ENCODE results near the gene MTMR3.

DNA sequence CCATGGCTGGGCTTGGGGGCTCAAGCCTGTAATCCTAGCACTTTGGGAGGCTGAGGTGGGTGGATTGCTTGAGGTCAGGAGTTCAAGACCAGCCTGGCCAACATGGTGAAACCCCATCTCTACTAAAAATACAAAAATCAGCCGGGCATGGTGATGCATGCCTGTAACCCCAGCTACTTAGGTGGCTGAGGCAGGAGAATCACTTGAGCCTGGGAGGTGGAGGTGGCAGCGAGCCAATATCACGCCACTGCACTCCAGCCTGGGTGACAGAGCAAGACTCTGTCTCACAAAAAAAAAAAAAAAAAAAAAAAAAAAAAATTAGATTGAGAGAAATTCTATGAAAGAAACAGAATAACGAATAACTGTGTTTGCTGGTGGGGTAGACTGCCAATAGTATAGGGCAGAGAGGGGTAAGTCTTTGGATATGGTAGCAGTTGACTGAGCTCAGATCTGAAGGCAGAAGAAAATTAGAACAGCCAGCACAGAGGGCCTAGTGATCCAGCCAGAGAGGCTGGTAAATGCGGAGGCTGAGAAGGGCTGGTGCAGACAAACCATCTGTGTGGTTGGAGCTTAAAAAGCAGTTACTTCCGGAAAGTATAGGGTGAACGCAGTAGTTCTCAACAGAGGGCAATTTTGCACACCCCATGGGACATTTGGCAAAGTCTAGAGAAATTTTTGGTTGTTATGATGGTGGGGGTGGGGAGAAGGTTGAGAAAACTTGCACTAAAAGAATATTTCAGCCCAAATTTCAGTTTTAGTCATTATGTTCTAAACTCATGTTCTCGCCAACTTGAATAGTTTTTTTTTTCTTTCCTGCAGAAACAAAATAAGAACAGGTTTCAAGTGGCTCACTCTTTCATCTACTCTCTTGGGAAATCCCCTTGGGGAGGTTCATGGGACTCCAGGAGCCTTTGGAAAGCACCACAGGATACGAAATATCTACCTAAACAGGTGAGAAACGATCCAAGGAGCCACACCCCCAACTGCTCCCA, 195.6 kb downstream of the MTMR3 start:
- no peak for TF ChIP-seq CTCF (IDR thresholded peaks at IDR 0.05)
- no peak for TF ChIP-seq EZH2 (IDR thresholded peaks at IDR 0.05; ENCODE audit: borderline replicate concordance, insufficient read depth, low read depth, low read length, poor library complexity, severe bottlenecking)
